Ovary (tissue), 10 donors: ENCODE data around the gene NPTN. TPM values are rescaled to one million over a fixed set of nuclear protein-coding genes. Genes with fewer than 3 reads are reported as not detected.

Experiments
- DNase-seq, 5 donors: peaks; one replicate each; pipeline ENCODE4 v3.0.0-alpha.2; 2019 to 2020
- H3K27ac ChIP-seq, 2 donors: fragments of 200-600 bp; one replicate each; pipeline versions ENCODE4 v1.5.1 to v1.8.0; 2019 to 2022
- H3K27me3 ChIP-seq: fragments of 200-600 bp; one replicate; pipeline ENCODE4 v1.8.0; 2022
- H3K36me3 ChIP-seq: fragments of 200-600 bp; sonication (generic); one replicate; pipeline ENCODE4 v1.5.1; 2019
- H3K4me1 ChIP-seq: one replicate; pipeline ENCODE4 v1.8.1; 2013; ENCODE audit warnings: mild to moderate bottlenecking, moderate library complexity; ENCODE audit not compliant: insufficient read depth
- H3K4me3 ChIP-seq: fragments of 200-600 bp; sonication (generic); one replicate; pipeline ENCODE4 v1.5.1; 2017
- H3K9me3 ChIP-seq, 2 donors: fragments of 200-600 bp in 1 of 2; sonication (generic) in 1 of 2; one replicate each; pipeline versions ENCODE4 v1.5.1 to v1.8.1; 2013 to 2019; ENCODE audit warnings: mild to moderate bottlenecking in 1 of 2, moderate library complexity in 1 of 2
- CTCF ChIP-seq, 3 donors: fragments of 450-650 bp in 2 of 3; fragments of 200-600 bp in 1 of 3; IDR thresholded peaks; one replicate each; pipeline versions ENCODE4 v1.5.1 to v1.8.0; 2016 to 2022; ENCODE audit warnings: antibody characterized with exemption in 3 of 3, mild to moderate bottlenecking in 1 of 3
- EP300 ChIP-seq: sonication (generic); formaldehyde crosslinking; IDR thresholded peaks from one replicate; pipeline ENCODE4 v1.6.1; 2017; ENCODE audit warnings: antibody characterized with exemption
- POLR2A ChIP-seq: fragments of 450-650 bp; IDR thresholded peaks from one replicate; pipeline ENCODE4 v1.6.1; 2017; ENCODE audit warnings: antibody characterized with exemption, mild to moderate bottlenecking, moderate library complexity
- WGBS, 3 donors: extraction: QIAGEN DNeasy Blood & Tissue Kit in 1 of 3; methylation state at CpG; one replicate each; pipeline versions ENCODE4 v1.1.5 to v1.1.7; 2013 to 2017; 5-methylcytosine and 5-hydroxymethylcytosine counted together
- intact Hi-C, 4 donors: fragments of 100-400 bp; cut with DNase I; formaldehyde crosslinking; loops; one replicate each; pipeline versions ENCODE4 v1.11.0 to v1.15.1; 2022 to 2023
- long read RNA-seq, 3 donors: library from polyadenylated mRNA in 2 of 3; unstranded in 2 of 3; transcript quantifications; one replicate each; pipeline ENCODE4 v2.0.0 and lab custom pipeline, GENCODE V29; 2021 to 2026
- polyA plus RNA-seq, 2 donors: library from polyadenylated mRNA; stranded (reverse); fragments of 200-250 nt in 1 of 2; fragments of 350-450 nt in 1 of 2; fragmentation: Illumina TruSeq in 1 of 2; extraction: RNeasy Lipid Tissue Mini Kit (QIAGEN cat#74804) in 1 of 2; gene quantifications; one replicate each; pipeline ENCODE4 v1.2.3, GENCODE V29; 2013 to 2014
- total RNA-seq, 7 donors: library from RNA; depleted of rRNA in 2 of 7; stranded (reverse); fragments of >200 nt in 2 of 7; fragmentation: NEBNext Ultra II Directional in 3 of 7; extraction: Animal tissue kit (Norgen Biotek cat#: 25700) in 3 of 7; gene quantifications; one replicate each; pipeline versions ENCODE4 v1.1.0 to v1.2.4, GENCODE V29; 2016 to 2023
- donor health status: DM: no; HTN: no; CAD: no; lungs with moderate emphysema.
- donor health status: DM: no; HTN: no; CAD: no.
- donor health status: Bipolar disorder and iron deficiency.
- donor health status: DM: yes; HTN: yes; CAD: no.
- donor health status: DM: no; HTN: no; CAD: no.
- donor health status: DM: yes; HTN: yes; CAD: no.

NPTN gene
- total RNA-seq, result 10 to 100 TPM; 39.2 to 97.7 (median 80.6) TPM
- 100 to 1,000 TPM in 1 of 2 donors, 10 to 100 TPM in 1; 93.8 to 245 TPM for polyA plus RNA-seq
- long read RNA-seq, donor 1, partial matches to known transcripts, result 3 of 10 reads
- long read RNA-seq, donor 1, other reads (novel, unspliced or antisense), result 3 of 10 reads
- long read RNA-seq, donor 2, transcript NPTN-202 (8 exons, 2,817 nt), result major isoform, 34 of 42 reads
- long read RNA-seq, donor 2, partial matches to known transcripts, result 5 of 42 reads
- long read RNA-seq, donor 2, other reads (novel, unspliced or antisense), result 0 of 42 reads
- long read RNA-seq, donor 3, transcript NPTN-202 (8 exons, 2,817 nt), result major isoform, 164 of 175 reads
- long read RNA-seq, donor 3, partial matches to known transcripts, result 2 of 175 reads
- long read RNA-seq, donor 3, other reads (novel, unspliced or antisense), result 7 of 175 reads

DNA sequence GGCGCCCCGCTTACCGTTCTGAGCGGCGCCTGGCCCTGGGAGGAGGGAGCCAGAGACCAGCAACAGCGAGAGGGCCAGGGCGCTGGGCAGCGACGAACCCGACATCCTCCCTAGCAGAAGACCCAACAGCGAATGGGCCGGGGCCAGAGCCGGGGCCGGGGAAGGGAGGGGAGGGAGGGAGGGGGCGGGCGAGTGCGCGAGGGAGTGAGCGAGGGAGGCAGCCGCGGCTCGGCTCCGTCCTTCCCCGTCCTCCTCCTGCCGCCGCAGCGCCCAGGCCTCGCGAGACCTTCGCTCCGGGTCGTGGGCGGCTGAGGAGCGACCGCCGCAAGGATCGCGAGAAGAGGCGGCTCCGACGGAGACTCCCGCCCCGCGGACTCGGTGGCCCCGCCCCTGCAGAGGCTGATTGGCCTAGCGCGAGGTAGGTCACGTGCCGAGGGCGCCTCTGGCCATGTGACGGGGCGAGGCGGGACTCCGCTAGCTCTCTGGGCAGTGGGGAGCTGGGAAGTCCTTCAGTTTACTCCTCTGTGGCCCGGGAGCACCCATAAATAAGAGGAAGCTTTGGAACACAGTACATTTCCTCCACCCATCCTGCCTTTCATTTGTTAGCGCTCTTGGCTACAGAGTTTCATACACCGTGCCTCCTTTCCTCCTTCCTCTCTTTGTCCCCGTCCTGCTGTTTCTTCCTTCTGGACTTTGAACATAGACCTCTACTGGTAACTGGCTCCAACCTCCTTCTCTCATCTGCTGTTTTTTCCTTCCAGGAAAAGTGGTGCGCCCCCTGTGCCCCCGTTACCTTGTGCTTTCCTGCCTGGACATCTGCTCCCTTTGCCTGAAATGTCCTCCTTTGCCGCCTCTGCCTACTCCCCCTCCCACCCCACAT is at the start of gene NPTN:
NPTN (minus strand) TSS at position 279 of the 880 bp plus-strand sequence; CDS start at position 105, 174 bp downstream.
- peak; percentile 98 to 99 (median 99) for DNase-seq

DNA sequence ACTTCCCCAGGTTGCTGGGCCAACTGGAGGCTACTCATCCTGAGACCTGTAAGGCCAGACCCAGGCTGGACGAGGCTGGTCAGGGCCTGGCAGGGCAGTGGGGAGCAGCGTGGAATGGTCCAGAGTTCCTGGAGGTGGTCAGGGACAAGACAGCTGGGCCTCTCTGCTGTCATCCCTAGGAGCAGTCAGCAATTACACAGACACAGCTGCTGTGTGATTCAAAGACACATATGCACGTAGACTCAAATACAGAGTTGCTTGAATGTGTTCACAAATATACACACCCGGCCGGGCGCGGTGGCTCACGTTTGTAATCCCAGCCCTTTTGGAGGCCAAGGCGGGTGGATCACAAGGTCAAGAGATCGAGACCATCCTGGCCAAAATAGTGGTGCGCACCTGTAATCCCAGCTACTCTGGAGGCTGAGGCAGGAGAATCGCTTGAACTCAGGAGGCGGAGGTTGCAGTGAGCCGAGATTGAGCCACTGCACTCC is 49.5 kb upstream of the NPTN start:
- Histone ChIP-seq H3K27ac (no peak overlapping the region), H3K4me3 (no peak overlapping the region), H3K4me1 (peaks cover 24% of the 10 kb centered on the region), H3K36me3 (no peaks in the 10 kb centered on the region), H3K9me3 (no peaks in the 10 kb centered on the region), H3K27me3 (no peaks in the 10 kb centered on the region)
- intact Hi-C loops, result no loop called here
- DNase-seq, result no peak
- TF ChIP-seq POLR2A (no peak), EP300 (no peak), CTCF (IDR thresholded peaks at IDR 0.05) (no peak)
- WGBS, 3 donors, result 78 to 81% (median 79%) methylated on average over 14 of the region's 14 CpGs

More for the DNA sequence above, at the start of gene NPTN:
- peaks cover 6% of the 10 kb centered on the region for H3K4me1 ChIP-seq
- H3K4me3 ChIP-seq, result peak within 1 kb of the TSS; percentile 91
- TF ChIP-seq CTCF (IDR thresholded peaks at IDR 0.05) (no peak), POLR2A (peak; percentile 26), EP300 (no peak)
- intact Hi-C loops, result loop anchor here (5.0 to 10.0 kb wide), 4 partner anchors 66 to 849 kb away; partner anchors contain the start of gene ADPGK (in 1 of the 4)
- H3K9me3 ChIP-seq, result no peaks in the 10 kb centered on the region
- H3K36me3 ChIP-seq, result no peaks in the 10 kb centered on the region
- H3K27ac ChIP-seq, result peak within 1 kb of the TSS; percentile 77 to 80
- WGBS, 3 donors, result 1% methylated on average over 48 to 62 of the region's 62 CpGs
- no peaks in the 10 kb centered on the region for H3K27me3 ChIP-seq

GRCh38 chr15:73681856-73682599 is 48.8 kb upstream of the NPTN start:
- TF ChIP-seq POLR2A (no peak), EP300 (no peak), CTCF (IDR thresholded peaks at IDR 0.05) (no peak)
- Histone ChIP-seq H3K36me3 (no peaks in the 10 kb centered on the region), H3K27ac (no peak overlapping the region), H3K9me3 (no peaks in the 10 kb centered on the region), H3K4me3 (no peak overlapping the region), H3K27me3 (no peaks in the 10 kb centered on the region), H3K4me1 (peaks cover 18% of the 10 kb centered on the region)
- intact Hi-C loops, result loop anchor here in 1 of 4 donors (2.0 kb wide), 1 partner anchor 21 kb away; no protein-coding TSS in a partner anchor
- DNase-seq, result no peak
- WGBS, 3 donors, result 79 to 81% (median 80%) methylated on average over 3 of the region's 3 CpGs
